Natural killer cell (primary cell): ENCODE data around the gene KIAA1328. TPM values are rescaled to one million over a fixed set of nuclear protein-coding genes. Genes with fewer than 3 reads are reported as not detected.
"Not testable (repeated sequence)": the region's sequence is repeated elsewhere in the genome, so short reads cannot be mapped to it uniquely, and the experiment has no call there.

ENCODE experiments used
- ATAC-seq, 3 donors: fragments of 150-1000 bp in 2 of 3; fragments of 200-7000 bp in 1 of 3; cut with Tn5 transposase; 1 replicate in 1 of 3; 2 replicates in 2 of 3; pipeline ENCODE4 v1.10.0; 2021; ENCODE audit warnings: mild to moderate bottlenecking in 2 of 3, moderate library complexity in 2 of 3
- DNase-seq, 2 donors: peaks; one replicate each; pipeline versions ENCODE4 v3.0.0 to v3.0.0-alpha.2; 2013 to 2021; ENCODE audit warnings: mixed read lengths in 1 of 2
- H3K27ac ChIP-seq: one replicate; pipeline ENCODE4 v1.5.1; 2013; ENCODE audit warnings: mild to moderate bottlenecking, low read length
- H3K27me3 ChIP-seq: one replicate; pipeline ENCODE4 v1.6.1; 2013; ENCODE audit warnings: low read length; ENCODE audit not compliant: control insufficient read depth, insufficient read depth
- H3K36me3 ChIP-seq: one replicate; pipeline ENCODE4 v1.6.1; 2013; ENCODE audit warnings: low read length; ENCODE audit not compliant: control insufficient read depth, insufficient read depth
- H3K4me1 ChIP-seq: one replicate; pipeline ENCODE4 v1.6.1; 2013; ENCODE audit warnings: low read length; ENCODE audit not compliant: control insufficient read depth, insufficient read depth
- H3K4me3 ChIP-seq: one replicate; pipeline ENCODE4 v1.5.1; 2013; ENCODE audit warnings: low read length
- H3K9me3 ChIP-seq: one replicate; pipeline ENCODE4 v1.6.1; 2013; ENCODE audit warnings: low read length; ENCODE audit not compliant: control insufficient read depth, insufficient read depth
- H3K27ac Mint-ChIP-seq, 2 donors: one replicate each; pipeline ENCODE4 v1.8.0; 2022; ENCODE audit warnings: mild to moderate bottlenecking in 2 of 2, mixed read lengths in 2 of 2, moderate library complexity in 1 of 2
- H3K27me3 Mint-ChIP-seq, 2 donors: one replicate each; pipeline ENCODE4 v1.8.0; 2022; ENCODE audit warnings: low read depth in 2 of 2, mixed read lengths in 2 of 2
- H3K36me3 Mint-ChIP-seq: one replicate; pipeline ENCODE4 v1.8.0; 2022; ENCODE audit warnings: mixed read lengths
- H3K4me1 Mint-ChIP-seq, 2 donors: one replicate each; pipeline ENCODE4 v1.8.0; 2022; ENCODE audit warnings: mixed read lengths in 2 of 2
- H3K4me3 Mint-ChIP-seq: one replicate; pipeline ENCODE4 v1.8.0; 2022; ENCODE audit warnings: mild to moderate bottlenecking, moderate library complexity, mixed read lengths
- H3K9me3 Mint-ChIP-seq, 2 donors: one replicate each; pipeline ENCODE4 v1.8.0; 2022; ENCODE audit warnings: mixed read lengths in 2 of 2
- CTCF ChIP-seq: fragments of 200-600 bp; IDR thresholded peaks from one replicate; pipeline ENCODE4 v1.8.0; 2022; ENCODE audit warnings: antibody characterized with exemption
- WGBS: methylation state at CpG from one replicate; pipeline ENCODE4 v1.1.7; 2013; ENCODE audit warnings: missing lambda C conversion rate; ENCODE audit not compliant: insufficient coverage; 5-methylcytosine and 5-hydroxymethylcytosine counted together
- intact Hi-C: fragments of 100-400 bp; cut with micrococcal nuclease; formaldehyde crosslinking; loops from one replicate; pipeline ENCODE4 v1.14.2; 2022
- total RNA-seq, 4 donors: library from RNA; stranded (reverse); fragments of 120-200 nt in 1 of 4; gene quantifications; one replicate each; pipeline versions ENCODE4 v1.2.3 to v1.2.4, GENCODE V29; 2013 to 2022

KIAA1328 gene
- total RNA-seq, 3 donors from 2014 or later (not counting 1 experiment from before 2014, with no cell fraction given) = 12.3 to 14.3 (median 13.2) TPM

- Histone ChIP-seq H3K36me3 (no peaks in the 10 kb centered on the region), H3K9me3 (no peaks in the 10 kb centered on the region), H3K27me3 (no peaks in the 10 kb centered on the region), H3K4me3 (no peak overlapping the region), H3K4me1 (no peaks in the 10 kb centered on the region), H3K27ac (no peak overlapping the region)
- Mint-ChIP-seq H3K9me3 (peaks cover 0 to 2% of the 10 kb centered on the region in 2 donors), H3K27ac (no peak overlapping the region), H3K36me3 (peaks cover 8% of the 10 kb centered on the region), H3K4me1 (no peaks in the 10 kb centered on the region), H3K27me3 (no peaks in the 10 kb centered on the region), H3K4me3 (no peak overlapping the region)
- TF ChIP-seq CTCF = no peak
- ATAC-seq (no peak), DNase-seq (no peak)
- 100% methylated on average over 1 of the region's 1 CpG for whole genome bisulfite sequencing
- intact Hi-C loops = no loop called here
Measured at GRCh38 chr18:36901277-36901701, 72.4 kb downstream of the KIAA1328 start.

DNA sequence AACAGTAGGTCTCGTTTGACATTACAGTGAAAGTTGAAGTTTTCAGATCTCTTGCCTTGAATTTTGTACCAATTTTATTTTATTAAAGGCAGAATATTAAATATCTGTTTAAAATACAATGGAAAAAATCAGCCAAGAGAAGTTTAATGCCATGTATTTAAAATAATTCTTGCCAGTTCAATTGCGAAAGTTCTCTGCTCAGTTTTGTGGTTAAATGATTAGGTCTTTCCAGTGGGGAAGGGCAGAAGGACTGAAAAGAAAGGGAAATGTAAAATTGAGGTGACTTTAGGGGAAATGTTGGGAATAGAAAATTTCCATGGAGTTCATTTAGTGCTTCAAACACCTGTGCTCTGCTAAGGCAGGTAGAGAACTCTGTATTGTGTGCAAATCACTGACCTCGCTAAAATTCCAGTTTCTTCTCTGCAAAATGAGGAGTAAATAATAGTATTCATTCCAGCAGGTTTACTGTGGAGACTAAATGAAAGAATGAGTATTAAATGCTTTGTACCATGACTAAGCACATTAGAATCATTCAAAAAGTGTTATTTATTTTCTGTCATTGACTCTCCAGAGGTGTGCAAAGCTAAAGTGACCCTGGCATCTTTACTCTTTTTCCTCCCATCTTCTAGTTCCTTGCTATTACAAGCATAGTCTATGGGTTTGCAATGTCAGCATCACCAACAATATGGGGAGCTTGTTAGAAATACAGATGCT, 74.4 kb downstream of the KIAA1328 start:
- intact Hi-C loops = no loop called here
- no peaks in the 10 kb centered on the region for H3K27me3 Mint-ChIP-seq
- WGBS = 96% methylated on average over 2 of the region's 3 CpGs
- H3K36me3 Mint-ChIP-seq = peaks cover 8% of the 10 kb centered on the region
- Histone ChIP-seq H3K9me3 (no peaks in the 10 kb centered on the region), H3K4me1 (no peaks in the 10 kb centered on the region), H3K27me3 (no peaks in the 10 kb centered on the region), H3K27ac (no peak overlapping the region), H3K4me3 (no peak overlapping the region), H3K36me3 (no peaks in the 10 kb centered on the region)
- ATAC-seq (no peak), DNase-seq (no peak)
- no peak for TF ChIP-seq CTCF
- no peak overlapping the region for H3K4me3 Mint-ChIP-seq
- no peaks in the 10 kb centered on the region for H3K4me1 Mint-ChIP-seq
- peaks cover 0 to 2% of the 10 kb centered on the region in 2 donors for H3K9me3 Mint-ChIP-seq
- no peak overlapping the region for H3K27ac Mint-ChIP-seq

DNA sequence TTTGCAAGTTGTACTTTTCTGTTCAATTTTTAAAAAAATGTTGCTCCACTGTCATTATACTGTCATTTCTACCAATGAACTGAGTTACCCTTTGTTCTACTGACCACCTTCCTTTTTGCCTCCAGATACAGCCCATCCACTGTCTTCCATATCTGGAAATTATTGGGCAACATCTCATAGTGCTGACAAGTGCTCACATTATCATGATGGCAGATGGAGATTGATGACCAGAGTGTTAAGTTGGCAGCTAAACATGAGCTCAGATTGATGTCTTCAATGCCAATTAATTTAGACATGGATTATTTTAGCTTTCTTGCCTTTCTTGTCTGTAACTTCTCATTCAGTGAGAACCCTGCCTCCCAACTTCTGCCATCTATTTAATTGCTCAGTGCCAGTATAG, 76.6 kb downstream of the KIAA1328 start:
- no peak for ATAC-seq
- intact Hi-C loops = no loop called here
- no peak overlapping the region for H3K27ac Mint-ChIP-seq

DNA sequence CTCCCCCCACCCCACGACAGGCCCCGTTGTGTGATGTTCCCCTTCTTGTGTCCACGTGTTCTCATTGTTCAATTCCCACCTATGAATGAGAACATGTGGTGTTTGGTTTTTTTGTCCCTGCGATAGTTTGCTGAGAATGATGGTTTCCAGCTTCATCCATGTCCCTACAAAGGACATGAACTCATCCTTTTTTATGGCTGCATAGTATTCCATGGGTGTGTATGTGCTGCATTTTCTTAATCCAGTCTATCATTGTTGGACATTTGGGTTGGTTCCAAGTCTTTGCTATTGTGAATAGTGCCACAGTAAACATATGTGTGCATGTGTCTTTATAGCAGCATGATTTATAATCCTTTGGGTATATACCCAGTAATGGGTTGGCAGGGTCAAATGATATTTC, 80.4 kb downstream of the KIAA1328 start:
- ATAC-seq, H3K9me3 Mint-ChIP-seq, H3K27ac Mint-ChIP-seq, H3K27me3 Mint-ChIP-seq, H3K9me3 ChIP-seq, H3K4me1 ChIP-seq, DNase-seq, H3K27ac ChIP-seq, intact Hi-C loops, H3K36me3 Mint-ChIP-seq, H3K4me3 Mint-ChIP-seq, H3K4me3 ChIP-seq, H3K27me3 ChIP-seq, H3K36me3 ChIP-seq: not testable (repeated sequence)
- no CpG with 5 or more reads among the region's 4 CpGs for WGBS
- peaks cover 18 to 21% of the 10 kb centered on the region in 2 donors for H3K4me1 Mint-ChIP-seq

More for the DNA sequence above, 76.6 kb downstream of the KIAA1328 start:
- Histone ChIP-seq H3K9me3 (no peaks in the 10 kb centered on the region), H3K36me3 (no peaks in the 10 kb centered on the region), H3K4me1 (no peaks in the 10 kb centered on the region), H3K27ac (no peak overlapping the region), H3K4me3 (no peak overlapping the region), H3K27me3 (no peaks in the 10 kb centered on the region)
- peaks cover 8% of the 10 kb centered on the region for H3K36me3 Mint-ChIP-seq
- no peak for DNase-seq
- no peak for TF ChIP-seq CTCF
- no peak overlapping the region for H3K4me3 Mint-ChIP-seq
- no peaks in the 10 kb centered on the region for H3K27me3 Mint-ChIP-seq
- H3K9me3 Mint-ChIP-seq = no peaks in the 10 kb centered on the region
- no peaks in the 10 kb centered on the region for H3K4me1 Mint-ChIP-seq
